ENCODE data around the gene LRBA.

DNA sequence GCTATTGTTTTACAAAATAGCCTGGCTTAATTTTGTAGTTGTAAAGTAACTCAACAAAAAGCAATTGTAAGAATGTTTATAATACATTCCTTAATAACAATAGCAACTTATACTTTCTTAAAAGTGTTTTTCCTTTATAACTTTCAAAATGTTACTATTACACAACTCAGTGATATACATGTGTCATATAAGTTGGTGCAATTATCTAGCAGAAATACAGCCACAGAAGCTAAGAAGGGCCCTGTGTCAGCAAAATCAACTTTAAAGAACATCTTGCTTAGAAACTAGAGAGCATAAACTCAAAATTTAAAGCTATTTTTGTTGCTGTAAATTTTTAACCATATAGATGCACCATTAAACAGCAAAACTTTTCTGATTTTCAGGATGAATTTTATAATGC is 474.5 kb downstream of the LRBA start:
- TF ChIP-seq, protein P1, sequence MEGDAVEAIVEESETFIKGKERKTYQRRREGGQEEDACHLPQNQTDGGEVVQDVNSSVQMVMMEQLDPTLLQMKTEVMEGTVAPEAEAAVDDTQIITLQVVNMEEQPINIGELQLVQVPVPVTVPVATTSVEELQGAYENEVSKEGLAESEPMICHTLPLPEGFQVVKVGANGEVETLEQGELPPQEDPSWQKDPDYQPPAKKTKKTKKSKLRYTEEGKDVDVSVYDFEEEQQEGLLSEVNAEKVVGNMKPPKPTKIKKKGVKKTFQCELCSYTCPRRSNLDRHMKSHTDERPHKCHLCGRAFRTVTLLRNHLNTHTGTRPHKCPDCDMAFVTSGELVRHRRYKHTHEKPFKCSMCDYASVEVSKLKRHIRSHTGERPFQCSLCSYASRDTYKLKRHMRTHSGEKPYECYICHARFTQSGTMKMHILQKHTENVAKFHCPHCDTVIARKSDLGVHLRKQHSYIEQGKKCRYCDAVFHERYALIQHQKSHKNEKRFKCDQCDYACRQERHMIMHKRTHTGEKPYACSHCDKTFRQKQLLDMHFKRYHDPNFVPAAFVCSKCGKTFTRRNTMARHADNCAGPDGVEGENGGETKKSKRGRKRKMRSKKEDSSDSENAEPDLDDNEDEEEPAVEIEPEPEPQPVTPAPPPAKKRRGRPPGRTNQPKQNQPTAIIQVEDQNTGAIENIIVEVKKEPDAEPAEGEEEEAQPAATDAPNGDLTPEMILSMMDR (IDR thresholded peaks at IDR 0.05; ENCODE audit: extremely low read depth in 1 of 2, insufficient read depth in 1 of 2, low read depth in 1 of 2, low read length in 2 of 2): no peak
- TF ChIP-seq, protein P2, sequence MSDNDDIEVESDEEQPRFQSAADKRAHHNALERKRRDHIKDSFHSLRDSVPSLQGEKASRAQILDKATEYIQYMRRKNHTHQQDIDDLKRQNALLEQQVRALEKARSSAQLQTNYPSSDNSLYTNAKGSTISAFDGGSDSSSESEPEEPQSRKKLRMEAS (IDR thresholded peaks at IDR 0.05; ENCODE audit: insufficient read depth, insufficient read length): no peak
- TF ChIP-seq EZH2 (IDR thresholded peaks at IDR 0.05; ENCODE audit: borderline replicate concordance, low read depth, low read length, severe bottlenecking) (no peak), POLR2AphosphoS5 (IDR thresholded peaks at IDR 0.05; ENCODE audit: insufficient read depth, low read depth, low read length) (no peak), MYC (IDR thresholded peaks at IDR 0.05; ENCODE audit: low read depth, low read length) (no peak), JUN (IDR thresholded peaks at IDR 0.05; ENCODE audit: borderline replicate concordance, insufficient read depth, insufficient read length, low read depth) (no peak), GATA2 (IDR thresholded peaks at IDR 0.05; ENCODE audit: insufficient read depth, insufficient read length, low read depth, low read length) (no peak), POLR2A (IDR thresholded peaks at IDR 0.05; ENCODE audit: low read depth, low read length) (no peak), FOS (IDR thresholded peaks at IDR 0.05; ENCODE audit: borderline replicate concordance, insufficient read depth, low read length) (no peak)
